ENCODE results near the gene FOXP1. TPM values are rescaled to one million over a fixed set of nuclear protein-coding genes. Genes with fewer than 3 reads are reported as not detected.

FOXP1 gene
- polyA plus RNA-seq, 4 donors = 4.9 to 66.5 (median 15.3) TPM

- Histone ChIP-seq H3K36me3 (ENCODE audit: control insufficient read depth in 3 of 3, insufficient read depth in 2 of 3, low read depth in 1 of 3, low read length in 3 of 3) (peaks cover 0 to 6% (median 0%) of the 10 kb centered on the region in 3 donors), H3K4me3 (ENCODE audit: low read depth in 1 of 3, low read length in 3 of 3) (no peak overlapping the region), H3K9me3 (ENCODE audit: control insufficient read depth in 2 of 2, insufficient read depth in 1 of 2, low read depth in 1 of 2, low read length in 1 of 2) (no peaks in the 10 kb centered on the region), H3K27me3 (ENCODE audit: control insufficient read depth in 3 of 3, insufficient read depth in 3 of 3, low read length in 3 of 3) (no peaks in the 10 kb centered on the region), H3K27ac (ENCODE audit: low read depth in 1 of 3, low read length in 2 of 3) (no peak overlapping the region), H3K4me1 (ENCODE audit: control insufficient read depth in 3 of 3, insufficient read depth in 2 of 3, low read depth in 1 of 3, low read length in 2 of 3) (peaks cover 2 to 31% (median 6%) of the 10 kb centered on the region in 3 donors)
- FAIRE-seq = no peak
- WGBS, 3 donors = 83 to 84% (median 83%) methylated on average over 8 of the region's 8 CpGs
- no peak for DNase-seq
Measured at GRCh38 chr3:71241246-71241901, 342.2 kb downstream of the FOXP1 start.

GRCh38 chr3:71240034-71240433 lies 343.5 kb downstream of the FOXP1 start:
- Histone ChIP-seq H3K27ac (ENCODE audit: low read depth in 1 of 3, low read length in 2 of 3) (peak overlapping the region in 1 of 3 donors; percentile 37), H3K36me3 (ENCODE audit: control insufficient read depth in 3 of 3, insufficient read depth in 2 of 3, low read depth in 1 of 3, low read length in 3 of 3) (peaks cover 0 to 6% (median 0%) of the 10 kb centered on the region in 3 donors), H3K27me3 (ENCODE audit: control insufficient read depth in 3 of 3, insufficient read depth in 3 of 3, low read length in 3 of 3) (no peaks in the 10 kb centered on the region), H3K9me3 (ENCODE audit: control insufficient read depth in 2 of 2, insufficient read depth in 1 of 2, low read depth in 1 of 2, low read length in 1 of 2) (no peaks in the 10 kb centered on the region), H3K4me1 (ENCODE audit: control insufficient read depth in 3 of 3, insufficient read depth in 2 of 3, low read depth in 1 of 3, low read length in 2 of 3) (peaks cover 0 to 18% (median 3%) of the 10 kb centered on the region in 3 donors), H3K4me3 (ENCODE audit: low read depth in 1 of 3, low read length in 3 of 3) (no peak overlapping the region)
- FAIRE-seq = no peak
- DNase-seq = no peak
- 75 to 94% (median 88%) methylated on average over 8 of the region's 8 CpGs for WGBS, 3 donors

- no peaks in the 10 kb centered on the region for H3K27me3 ChIP-seq (ENCODE audit: control insufficient read depth in 3 of 3, insufficient read depth in 3 of 3, low read length in 3 of 3)
- 62 to 83% (median 77%) methylated on average over 4 of the region's 4 CpGs for WGBS, 3 donors
- peaks cover 0 to 15% (median 0%) of the 10 kb centered on the region in 3 donors for H3K4me1 ChIP-seq (ENCODE audit: control insufficient read depth in 3 of 3, insufficient read depth in 2 of 3, low read depth in 1 of 3, low read length in 2 of 3)
- DNase-seq (peak in 1 of 2 donors; percentile 53), FAIRE-seq (no peak)
- H3K27ac ChIP-seq (ENCODE audit: low read depth in 1 of 3, low read length in 2 of 3) = peak overlapping the region in 2 of 3 donors; percentile 5 to 32
- H3K36me3 ChIP-seq (ENCODE audit: control insufficient read depth in 3 of 3, insufficient read depth in 2 of 3, low read depth in 1 of 3, low read length in 3 of 3) = peaks cover 0 to 9% (median 0%) of the 10 kb centered on the region in 3 donors
- H3K4me3 ChIP-seq (ENCODE audit: low read depth in 1 of 3, low read length in 3 of 3) = no peak overlapping the region
- no peaks in the 10 kb centered on the region for H3K9me3 ChIP-seq (ENCODE audit: control insufficient read depth in 2 of 2, insufficient read depth in 1 of 2, low read depth in 1 of 2, low read length in 1 of 2)
Measured at GRCh38 chr3:71238355-71238757, 345.2 kb downstream of the FOXP1 start.

GRCh38 chr3:71237672-71238071 lies 345.9 kb downstream of the FOXP1 start:
- H3K4me3 ChIP-seq (ENCODE audit: low read depth in 1 of 3, low read length in 3 of 3) = no peak overlapping the region
- 76 to 87% (median 83%) methylated on average over 5 of the region's 5 CpGs for WGBS, 3 donors

GRCh38 chr3:71235846-71236245 lies 347.7 kb downstream of the FOXP1 start:
- WGBS, 3 donors = 88 to 98% (median 97%) methylated on average over 3 of the region's 3 CpGs
- no peak overlapping the region for H3K4me3 ChIP-seq (ENCODE audit: low read depth in 1 of 3, low read length in 3 of 3)
- H3K36me3 ChIP-seq (ENCODE audit: control insufficient read depth in 3 of 3, insufficient read depth in 2 of 3, low read depth in 1 of 3, low read length in 3 of 3) = peaks cover 0 to 9% (median 0%) of the 10 kb centered on the region in 3 donors
- H3K27me3 ChIP-seq (ENCODE audit: control insufficient read depth in 3 of 3, insufficient read depth in 3 of 3, low read length in 3 of 3) = no peaks in the 10 kb centered on the region
- no peaks in the 10 kb centered on the region for H3K9me3 ChIP-seq (ENCODE audit: control insufficient read depth in 2 of 2, insufficient read depth in 1 of 2, low read depth in 1 of 2, low read length in 1 of 2)
- FAIRE-seq = no peak
- no peak overlapping the region for H3K27ac ChIP-seq (ENCODE audit: low read depth in 1 of 3, low read length in 2 of 3)
- no peak for DNase-seq
- H3K4me1 ChIP-seq (ENCODE audit: control insufficient read depth in 3 of 3, insufficient read depth in 2 of 3, low read depth in 1 of 3, low read length in 2 of 3) = peaks cover 0 to 11% (median 0%) of the 10 kb centered on the region in 3 donors

More at GRCh38 chr3:71237672-71238071, 345.9 kb downstream of the FOXP1 start:
- Histone ChIP-seq H3K36me3 (ENCODE audit: control insufficient read depth in 3 of 3, insufficient read depth in 2 of 3, low read depth in 1 of 3, low read length in 3 of 3) (peaks cover 0 to 9% (median 0%) of the 10 kb centered on the region in 3 donors), H3K27me3 (ENCODE audit: control insufficient read depth in 3 of 3, insufficient read depth in 3 of 3, low read length in 3 of 3) (no peaks in the 10 kb centered on the region), H3K9me3 (ENCODE audit: control insufficient read depth in 2 of 2, insufficient read depth in 1 of 2, low read depth in 1 of 2, low read length in 1 of 2) (no peaks in the 10 kb centered on the region), H3K27ac (ENCODE audit: low read depth in 1 of 3, low read length in 2 of 3) (peak overlapping the region in 1 of 3 donors; percentile 32), H3K4me1 (ENCODE audit: control insufficient read depth in 3 of 3, insufficient read depth in 2 of 3, low read depth in 1 of 3, low read length in 2 of 3) (peaks cover 0 to 15% (median 0%) of the 10 kb centered on the region in 3 donors)
- DNase-seq (no peak), FAIRE-seq (no peak)

- FAIRE-seq = no peak
Measured at GRCh38 chr3:71232895-71233294, 350.6 kb downstream of the FOXP1 start.

GRCh38 chr3:71232175-71232679 lies 351.3 kb downstream of the FOXP1 start:
- whole genome bisulfite sequencing, 3 donors = 60 to 75% (median 72%) methylated on average over 3 of the region's 3 CpGs
- H3K9me3 ChIP-seq (ENCODE audit: control insufficient read depth in 2 of 2, insufficient read depth in 1 of 2, low read depth in 1 of 2, low read length in 1 of 2) = no peaks in the 10 kb centered on the region
- no peak for DNase-seq
- no peak for FAIRE-seq
- H3K27me3 ChIP-seq (ENCODE audit: control insufficient read depth in 3 of 3, insufficient read depth in 3 of 3, low read length in 3 of 3) = no peaks in the 10 kb centered on the region
- H3K4me1 ChIP-seq (ENCODE audit: control insufficient read depth in 3 of 3, insufficient read depth in 2 of 3, low read depth in 1 of 3, low read length in 2 of 3) = peaks cover 0 to 11% (median under 1%) of the 10 kb centered on the region in 3 donors
- no peak overlapping the region for H3K4me3 ChIP-seq (ENCODE audit: low read depth in 1 of 3, low read length in 3 of 3)
- H3K36me3 ChIP-seq (ENCODE audit: control insufficient read depth in 3 of 3, insufficient read depth in 2 of 3, low read depth in 1 of 3, low read length in 3 of 3) = peaks cover 0 to 6% (median 0%) of the 10 kb centered on the region in 3 donors
- no peak overlapping the region for H3K27ac ChIP-seq (ENCODE audit: low read depth in 1 of 3, low read length in 2 of 3)

More at GRCh38 chr3:71232895-71233294, 350.6 kb downstream of the FOXP1 start:
- H3K27ac ChIP-seq (ENCODE audit: low read depth in 1 of 3, low read length in 2 of 3) = no peak overlapping the region
- peaks cover 0 to 14% (median 0%) of the 10 kb centered on the region in 3 donors for H3K4me1 ChIP-seq (ENCODE audit: control insufficient read depth in 3 of 3, insufficient read depth in 2 of 3, low read depth in 1 of 3, low read length in 2 of 3)
- peaks cover 0 to 6% (median 0%) of the 10 kb centered on the region in 3 donors for H3K36me3 ChIP-seq (ENCODE audit: control insufficient read depth in 3 of 3, insufficient read depth in 2 of 3, low read depth in 1 of 3, low read length in 3 of 3)
- DNase-seq = no peak
- H3K4me3 ChIP-seq (ENCODE audit: low read depth in 1 of 3, low read length in 3 of 3) = no peak overlapping the region
- WGBS, 3 donors = 92 to 97% (median 97%) methylated on average over 3 of the region's 3 CpGs
- H3K27me3 ChIP-seq (ENCODE audit: control insufficient read depth in 3 of 3, insufficient read depth in 3 of 3, low read length in 3 of 3) = no peaks in the 10 kb centered on the region
- no peaks in the 10 kb centered on the region for H3K9me3 ChIP-seq (ENCODE audit: control insufficient read depth in 2 of 2, insufficient read depth in 1 of 2, low read depth in 1 of 2, low read length in 1 of 2)

- H3K36me3 ChIP-seq (ENCODE audit: control insufficient read depth in 3 of 3, insufficient read depth in 2 of 3, low read depth in 1 of 3, low read length in 3 of 3) = peaks cover 0 to 9% (median 0%) of the 10 kb centered on the region in 3 donors
- H3K27ac ChIP-seq (ENCODE audit: low read depth in 1 of 3, low read length in 2 of 3) = no peak overlapping the region
- H3K4me1 ChIP-seq (ENCODE audit: control insufficient read depth in 3 of 3, insufficient read depth in 2 of 3, low read depth in 1 of 3, low read length in 2 of 3) = peaks cover 0 to 16% (median 3%) of the 10 kb centered on the region in 3 donors
- H3K4me3 ChIP-seq (ENCODE audit: low read depth in 1 of 3, low read length in 3 of 3) = no peak overlapping the region
- H3K27me3 ChIP-seq (ENCODE audit: control insufficient read depth in 3 of 3, insufficient read depth in 3 of 3, low read length in 3 of 3) = no peaks in the 10 kb centered on the region
- FAIRE-seq (no peak), DNase-seq (no peak)
- H3K9me3 ChIP-seq (ENCODE audit: control insufficient read depth in 2 of 2, insufficient read depth in 1 of 2, low read depth in 1 of 2, low read length in 1 of 2) = no peaks in the 10 kb centered on the region
- WGBS, 3 donors = 56 to 70% (median 63%) methylated on average over 4 of the region's 4 CpGs
Measured at GRCh38 chr3:71231680-71232079, 351.8 kb downstream of the FOXP1 start.

Data from small intestine (tissue), 7 donors.